Sigmoid colon (tissue), 4 donors: ENCODE results near the gene SPOCK1.

Experiments
- POLR2AphosphoS5 ChIP-seq, 4 donors: sonication (generic); formaldehyde crosslinking; IDR thresholded peaks; one replicate each; pipeline ENCODE4 v1.6.1; 2017; ENCODE audit warnings: antibody characterized with exemption in 4 of 4
- TF ChIP-seq, protein P1 (sequence below), 4 experiments: fragments of 450-650 bp in 3 of 4; fragments of 200-600 bp in 1 of 4; IDR thresholded peaks; one replicate each; pipeline ENCODE4 v1.5.1; 2016 to 2019; ENCODE audit warnings: antibody characterized with exemption in 4 of 4, mild to moderate bottlenecking in 3 of 4, moderate library complexity in 2 of 4

GRCh38 chr5:137190441-137190840, 308.7 kb downstream of the SPOCK1 start:
- no peak for TF ChIP-seq POLR2AphosphoS5 (IDR thresholded peaks at IDR 0.05)
- TF ChIP-seq, protein P1, sequence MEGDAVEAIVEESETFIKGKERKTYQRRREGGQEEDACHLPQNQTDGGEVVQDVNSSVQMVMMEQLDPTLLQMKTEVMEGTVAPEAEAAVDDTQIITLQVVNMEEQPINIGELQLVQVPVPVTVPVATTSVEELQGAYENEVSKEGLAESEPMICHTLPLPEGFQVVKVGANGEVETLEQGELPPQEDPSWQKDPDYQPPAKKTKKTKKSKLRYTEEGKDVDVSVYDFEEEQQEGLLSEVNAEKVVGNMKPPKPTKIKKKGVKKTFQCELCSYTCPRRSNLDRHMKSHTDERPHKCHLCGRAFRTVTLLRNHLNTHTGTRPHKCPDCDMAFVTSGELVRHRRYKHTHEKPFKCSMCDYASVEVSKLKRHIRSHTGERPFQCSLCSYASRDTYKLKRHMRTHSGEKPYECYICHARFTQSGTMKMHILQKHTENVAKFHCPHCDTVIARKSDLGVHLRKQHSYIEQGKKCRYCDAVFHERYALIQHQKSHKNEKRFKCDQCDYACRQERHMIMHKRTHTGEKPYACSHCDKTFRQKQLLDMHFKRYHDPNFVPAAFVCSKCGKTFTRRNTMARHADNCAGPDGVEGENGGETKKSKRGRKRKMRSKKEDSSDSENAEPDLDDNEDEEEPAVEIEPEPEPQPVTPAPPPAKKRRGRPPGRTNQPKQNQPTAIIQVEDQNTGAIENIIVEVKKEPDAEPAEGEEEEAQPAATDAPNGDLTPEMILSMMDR (IDR thresholded peaks at IDR 0.05) = no peak
